HFF-Myc (cell line): ENCODE data around the gene ATAD2B.

Source experiments
- DNase-seq: peaks from one replicate; pipeline ENCODE4 v3.0.0-alpha.2; 2011; ENCODE audit warnings: low read depth; ENCODE audit errors: extremely low read depth
- H3K4me3 ChIP-seq: replicated peaks from 2 replicates; pipeline ENCODE4 v1.5.1; 2011; ENCODE audit warnings: low read depth, mild to moderate bottlenecking, control low read depth, low read length
- TF ChIP-seq, protein P1 (sequence below): IDR thresholded peaks from 2 replicates; pipeline ENCODE4 v1.5.1; 2012; ENCODE audit warnings: mild to moderate bottlenecking, low read depth, low read length, control low read depth; ENCODE audit errors: missing control alignments

The ATAD2B gene

DNA sequence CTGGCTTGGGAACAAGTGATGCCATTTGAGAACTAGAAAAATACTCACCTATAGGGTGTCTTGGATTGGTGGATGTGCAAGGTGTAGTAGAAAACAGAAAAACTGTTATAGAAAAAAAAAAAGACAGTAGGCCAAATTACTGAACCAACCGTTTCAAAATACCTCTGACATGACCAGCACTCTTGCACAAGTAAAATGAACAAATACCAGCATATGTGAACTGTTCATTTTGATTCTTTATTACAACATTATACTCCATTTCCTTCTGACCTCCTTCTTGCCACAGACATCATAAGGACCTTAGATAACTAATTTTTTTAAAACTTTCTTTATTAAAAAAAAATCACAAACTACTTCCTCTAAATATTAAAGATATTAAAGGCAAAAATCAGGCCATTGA lies 125.5 kb downstream of the ATAD2B start:
- H3K4me3 ChIP-seq = no peak overlapping the region
- no peak for DNase-seq
- TF ChIP-seq, protein P1, sequence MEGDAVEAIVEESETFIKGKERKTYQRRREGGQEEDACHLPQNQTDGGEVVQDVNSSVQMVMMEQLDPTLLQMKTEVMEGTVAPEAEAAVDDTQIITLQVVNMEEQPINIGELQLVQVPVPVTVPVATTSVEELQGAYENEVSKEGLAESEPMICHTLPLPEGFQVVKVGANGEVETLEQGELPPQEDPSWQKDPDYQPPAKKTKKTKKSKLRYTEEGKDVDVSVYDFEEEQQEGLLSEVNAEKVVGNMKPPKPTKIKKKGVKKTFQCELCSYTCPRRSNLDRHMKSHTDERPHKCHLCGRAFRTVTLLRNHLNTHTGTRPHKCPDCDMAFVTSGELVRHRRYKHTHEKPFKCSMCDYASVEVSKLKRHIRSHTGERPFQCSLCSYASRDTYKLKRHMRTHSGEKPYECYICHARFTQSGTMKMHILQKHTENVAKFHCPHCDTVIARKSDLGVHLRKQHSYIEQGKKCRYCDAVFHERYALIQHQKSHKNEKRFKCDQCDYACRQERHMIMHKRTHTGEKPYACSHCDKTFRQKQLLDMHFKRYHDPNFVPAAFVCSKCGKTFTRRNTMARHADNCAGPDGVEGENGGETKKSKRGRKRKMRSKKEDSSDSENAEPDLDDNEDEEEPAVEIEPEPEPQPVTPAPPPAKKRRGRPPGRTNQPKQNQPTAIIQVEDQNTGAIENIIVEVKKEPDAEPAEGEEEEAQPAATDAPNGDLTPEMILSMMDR = no peak

DNA sequence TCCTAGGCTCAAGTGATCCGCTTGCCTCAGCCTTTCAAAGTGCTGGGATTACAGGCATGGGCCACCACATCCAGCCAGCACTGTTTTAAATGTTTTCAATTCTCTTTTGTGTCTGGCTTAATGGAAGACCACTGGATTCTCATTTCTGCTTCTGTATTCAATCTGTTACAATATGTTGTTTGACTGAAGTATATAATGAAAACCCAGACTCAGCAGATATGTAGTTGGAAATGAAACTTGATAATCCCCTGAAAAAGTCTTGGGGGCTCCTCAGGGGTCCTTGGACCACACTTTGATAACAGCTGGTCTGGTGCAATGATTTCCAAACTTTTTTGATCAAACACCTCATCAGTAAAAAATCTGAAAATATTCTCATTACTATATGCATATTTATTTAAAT lies 132.7 kb downstream of the ATAD2B start:
- no peak overlapping the region for H3K4me3 ChIP-seq
- no peak for DNase-seq
- TF ChIP-seq, protein P1 = no peak

DNA sequence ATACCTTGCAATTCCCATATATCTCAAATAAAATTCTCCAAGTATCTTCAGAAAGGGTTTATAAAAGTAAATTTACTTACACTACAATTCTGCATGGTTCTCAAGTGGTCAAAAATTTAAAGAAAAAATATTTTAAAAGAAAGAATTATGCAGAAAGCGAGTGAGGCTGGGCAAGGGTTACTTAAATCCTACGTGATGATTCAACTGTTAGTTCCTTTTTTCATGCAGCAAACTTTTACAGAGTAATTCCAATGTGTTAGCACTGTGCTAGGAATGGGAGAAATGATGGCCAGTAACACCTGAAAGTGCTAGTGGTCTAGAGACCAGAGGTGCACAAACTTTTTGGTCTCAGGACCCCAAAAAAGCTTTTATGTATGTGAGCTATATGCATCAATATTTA lies 133.4 kb downstream of the ATAD2B start:
- DNase-seq = no peak
- H3K4me3 ChIP-seq = no peak overlapping the region
- TF ChIP-seq, protein P1 = no peak

DNA sequence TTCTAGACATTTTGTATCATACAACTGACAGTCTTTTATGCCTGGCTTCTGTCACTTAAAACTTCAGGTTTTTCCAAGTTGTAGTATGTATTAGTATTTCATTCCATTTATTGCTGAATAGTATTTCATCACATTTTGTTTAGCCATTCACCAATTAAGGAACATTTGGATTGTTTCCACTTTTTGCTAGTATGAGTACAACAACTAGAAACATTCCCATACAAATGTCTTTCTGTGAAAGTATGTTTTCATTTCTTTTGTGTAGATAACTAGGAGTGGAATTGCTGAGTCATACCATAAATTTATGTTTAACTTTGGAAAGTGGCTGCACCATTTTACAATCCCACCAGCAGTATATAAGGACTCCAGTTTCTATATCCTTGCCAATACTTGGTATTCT lies 135.9 kb downstream of the ATAD2B start:
- peak; percentile 5 for DNase-seq
- TF ChIP-seq, protein P1 = no peak
- H3K4me3 ChIP-seq = no peak overlapping the region

DNA sequence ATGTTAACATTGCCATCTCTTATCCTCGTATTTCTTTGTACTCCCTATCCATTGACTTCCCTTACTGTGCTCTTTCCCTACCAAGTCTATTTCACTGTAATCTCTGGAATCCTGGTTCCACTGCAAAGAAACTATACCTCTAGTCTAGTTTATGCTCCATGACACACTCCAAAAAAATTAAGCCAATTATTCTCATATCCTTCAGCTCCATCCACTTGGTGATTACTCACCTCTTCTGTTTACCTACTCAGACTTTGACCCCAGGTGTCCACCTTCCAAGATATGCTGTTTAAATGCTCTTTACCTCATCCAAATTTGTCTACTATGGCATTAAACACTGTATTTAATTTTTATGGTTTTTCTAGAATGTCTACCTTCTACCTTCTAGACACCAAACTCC lies 137.9 kb downstream of the ATAD2B start:
- no peak for DNase-seq
- H3K4me3 ChIP-seq = no peak overlapping the region
- TF ChIP-seq, protein P1 = no peak

DNA sequence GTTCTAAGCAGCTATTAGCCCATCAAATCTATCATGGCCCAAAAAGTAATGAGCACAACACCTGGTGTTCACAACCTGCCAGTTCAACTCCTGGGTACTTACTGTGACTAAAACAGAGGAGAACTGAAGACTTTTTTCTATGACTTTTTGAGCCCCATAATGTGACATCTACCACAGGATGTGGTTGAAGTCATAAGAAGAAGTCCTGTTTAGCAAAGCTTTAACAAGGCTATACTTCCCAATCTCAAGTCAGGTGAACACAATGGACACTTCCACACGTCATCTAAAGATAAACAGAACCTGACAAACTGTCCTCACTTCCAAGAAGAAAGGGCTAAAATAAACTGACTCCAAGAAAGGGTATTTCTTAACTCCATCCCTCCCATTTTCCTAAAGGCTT lies 138.8 kb downstream of the ATAD2B start:
- H3K4me3 ChIP-seq = no peak overlapping the region
- TF ChIP-seq, protein P1 = no peak
- no peak for DNase-seq

DNA sequence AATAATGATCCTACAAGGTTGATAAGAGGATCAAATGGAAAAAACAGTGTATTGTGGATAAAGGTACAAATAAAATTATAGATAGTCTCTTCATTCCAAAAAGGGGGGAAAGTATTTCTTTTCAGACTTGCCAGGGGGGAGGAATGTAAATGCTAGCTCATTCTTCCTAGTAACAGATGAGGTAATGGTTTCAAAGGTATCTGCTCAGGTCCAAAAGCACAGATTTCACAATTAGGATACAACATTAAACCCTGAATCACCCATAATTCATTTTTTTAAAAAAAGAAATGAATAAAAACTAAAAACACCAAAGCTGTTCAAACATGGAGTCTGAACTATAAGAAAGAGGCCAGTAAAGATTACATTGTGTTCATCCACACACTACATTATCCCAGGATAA lies 142.0 kb downstream of the ATAD2B start:
- TF ChIP-seq, protein P1 = no peak
- DNase-seq = no peak
- no peak overlapping the region for H3K4me3 ChIP-seq
